Measurements from ENCODE around the gene MARCHF7. TPM values are rescaled to one million over a fixed set of nuclear protein-coding genes. Genes with fewer than 3 reads are reported as not detected.
"Not testable (repeated sequence)": the region's sequence is repeated elsewhere in the genome, so short reads cannot be mapped to it uniquely, and the experiment has no call there.

Gene MARCHF7, protein sequence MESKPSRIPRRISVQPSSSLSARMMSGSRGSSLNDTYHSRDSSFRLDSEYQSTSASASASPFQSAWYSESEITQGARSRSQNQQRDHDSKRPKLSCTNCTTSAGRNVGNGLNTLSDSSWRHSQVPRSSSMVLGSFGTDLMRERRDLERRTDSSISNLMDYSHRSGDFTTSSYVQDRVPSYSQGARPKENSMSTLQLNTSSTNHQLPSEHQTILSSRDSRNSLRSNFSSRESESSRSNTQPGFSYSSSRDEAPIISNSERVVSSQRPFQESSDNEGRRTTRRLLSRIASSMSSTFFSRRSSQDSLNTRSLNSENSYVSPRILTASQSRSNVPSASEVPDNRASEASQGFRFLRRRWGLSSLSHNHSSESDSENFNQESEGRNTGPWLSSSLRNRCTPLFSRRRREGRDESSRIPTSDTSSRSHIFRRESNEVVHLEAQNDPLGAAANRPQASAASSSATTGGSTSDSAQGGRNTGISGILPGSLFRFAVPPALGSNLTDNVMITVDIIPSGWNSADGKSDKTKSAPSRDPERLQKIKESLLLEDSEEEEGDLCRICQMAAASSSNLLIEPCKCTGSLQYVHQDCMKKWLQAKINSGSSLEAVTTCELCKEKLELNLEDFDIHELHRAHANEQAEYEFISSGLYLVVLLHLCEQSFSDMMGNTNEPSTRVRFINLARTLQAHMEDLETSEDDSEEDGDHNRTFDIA
- total RNA-seq: 10 to 100 TPM; 60.5 to 96.5 (median 66.8) TPM
- total RNA-seq (2013): 177 TPM

DNA sequence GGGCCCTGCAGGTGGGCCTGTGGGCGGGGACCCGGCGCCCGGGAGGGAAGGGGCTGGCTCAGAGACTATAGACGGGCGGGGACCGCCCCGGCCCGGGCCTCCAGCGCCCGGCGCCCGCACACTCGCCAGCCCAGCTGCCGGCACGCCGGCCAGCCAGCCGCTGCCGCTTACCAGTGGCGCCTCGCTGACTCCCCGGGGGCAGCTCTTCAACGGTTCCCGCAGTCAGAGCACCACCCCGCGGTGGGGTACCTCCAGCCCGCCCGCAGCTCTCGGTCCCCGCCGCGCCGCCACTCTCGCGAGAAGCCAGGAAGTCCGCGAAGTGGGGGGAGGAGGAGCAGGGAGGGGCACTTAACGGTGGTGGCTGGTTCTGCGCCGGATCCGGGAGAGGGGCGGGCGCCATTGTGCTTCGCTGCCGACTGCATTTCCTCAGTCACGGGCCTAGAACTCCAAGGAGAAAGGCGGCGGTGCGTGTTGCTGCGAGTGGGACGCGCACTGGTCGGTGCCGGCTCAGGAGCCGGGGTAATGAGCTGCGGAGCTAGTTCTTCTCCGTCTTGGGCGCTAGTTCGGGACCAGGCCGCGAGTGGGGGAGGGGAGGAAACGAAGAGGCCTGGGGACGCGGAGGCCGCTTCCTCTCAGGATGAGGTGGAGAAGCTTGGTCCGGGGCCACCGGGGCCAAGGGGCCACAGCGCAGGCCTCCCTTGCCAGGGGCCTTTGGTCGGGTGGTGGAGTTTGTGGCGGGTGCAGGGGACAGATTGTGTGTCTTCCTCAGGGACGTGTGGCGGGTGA, at the start of gene MARCHF7:
Gene MARCHF7 (plus strand): TSS at position 364 of the 786 bp plus-strand sequence. CDS start 16,517 bp downstream, outside the sequence.
- DNase-seq (peak; percentile 96 to 97), ATAC-seq (peak; percentile 91 to 97 (median 92))
- H3K27me3 Mint-ChIP-seq (ENCODE audit: low read depth in 2 of 2): no peaks in the 10 kb centered on the region
- no peaks in the 10 kb centered on the region for H3K9me3 Mint-ChIP-seq
- intact Hi-C loops (cut with micrococcal nuclease): loop anchor here (2.0 to 10.0 kb wide), 5 partner anchors 96 to 568 kb away; partner anchors contain the start of genes BAZ2B and WDSUB1
- H3K9me3 ChIP-seq (ENCODE audit: control insufficient read depth, insufficient read depth, low read length): no peaks in the 10 kb centered on the region
- H3K36me3 ChIP-seq (ENCODE audit: control insufficient read depth, insufficient read depth, low read length): peaks cover 12% of the 10 kb centered on the region
- H3K4me1 ChIP-seq (ENCODE audit: control insufficient read depth, insufficient read depth, low read length): peaks cover 29% of the 10 kb centered on the region
- peak within 1 kb of the TSS; percentile 97 to 100 for H3K27ac Mint-ChIP-seq
- H3K4me1 Mint-ChIP-seq: peaks cover 48 to 51% of the 10 kb centered on the region in 2 donors
- no peaks in the 10 kb centered on the region for H3K36me3 Mint-ChIP-seq
- under 1% methylated on average over 72 of the region's 72 CpGs for WGBS (ENCODE audit: insufficient coverage)
- H3K4me3 ChIP-seq (ENCODE audit: low read length): peak within 1 kb of the TSS; percentile 89
- no peaks in the 10 kb centered on the region for H3K27me3 ChIP-seq (ENCODE audit: control insufficient read depth, insufficient read depth, low read length)
- H3K4me3 Mint-ChIP-seq: peak within 1 kb of the TSS; percentile 99
- H3K27ac ChIP-seq (ENCODE audit: low read length): peak within 1 kb of the TSS; percentile 95
- TF ChIP-seq, protein P1, sequence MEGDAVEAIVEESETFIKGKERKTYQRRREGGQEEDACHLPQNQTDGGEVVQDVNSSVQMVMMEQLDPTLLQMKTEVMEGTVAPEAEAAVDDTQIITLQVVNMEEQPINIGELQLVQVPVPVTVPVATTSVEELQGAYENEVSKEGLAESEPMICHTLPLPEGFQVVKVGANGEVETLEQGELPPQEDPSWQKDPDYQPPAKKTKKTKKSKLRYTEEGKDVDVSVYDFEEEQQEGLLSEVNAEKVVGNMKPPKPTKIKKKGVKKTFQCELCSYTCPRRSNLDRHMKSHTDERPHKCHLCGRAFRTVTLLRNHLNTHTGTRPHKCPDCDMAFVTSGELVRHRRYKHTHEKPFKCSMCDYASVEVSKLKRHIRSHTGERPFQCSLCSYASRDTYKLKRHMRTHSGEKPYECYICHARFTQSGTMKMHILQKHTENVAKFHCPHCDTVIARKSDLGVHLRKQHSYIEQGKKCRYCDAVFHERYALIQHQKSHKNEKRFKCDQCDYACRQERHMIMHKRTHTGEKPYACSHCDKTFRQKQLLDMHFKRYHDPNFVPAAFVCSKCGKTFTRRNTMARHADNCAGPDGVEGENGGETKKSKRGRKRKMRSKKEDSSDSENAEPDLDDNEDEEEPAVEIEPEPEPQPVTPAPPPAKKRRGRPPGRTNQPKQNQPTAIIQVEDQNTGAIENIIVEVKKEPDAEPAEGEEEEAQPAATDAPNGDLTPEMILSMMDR (IDR thresholded peaks at IDR 0.05): peak; percentile 14

GRCh38 chr2:159667423-159667822, 44.9 kb upstream of the MARCHF7 start:
- ATAC-seq; H3K4me3 Mint-ChIP-seq; intact Hi-C loops (cut with micrococcal nuclease); H3K27me3 Mint-ChIP-seq (ENCODE audit: low read depth in 2 of 2); H3K4me1 ChIP-seq (ENCODE audit: control insufficient read depth, insufficient read depth, low read length); H3K4me3 ChIP-seq (ENCODE audit: low read length); DNase-seq; H3K27ac Mint-ChIP-seq; H3K27me3 ChIP-seq (ENCODE audit: control insufficient read depth, insufficient read depth, low read length); H3K9me3 ChIP-seq (ENCODE audit: control insufficient read depth, insufficient read depth, low read length); H3K4me1 Mint-ChIP-seq; H3K36me3 Mint-ChIP-seq; H3K9me3 Mint-ChIP-seq; H3K36me3 ChIP-seq (ENCODE audit: control insufficient read depth, insufficient read depth, low read length); H3K27ac ChIP-seq (ENCODE audit: low read length): not testable (repeated sequence)
- WGBS (ENCODE audit: insufficient coverage): 100% methylated on average over 2 of the region's 3 CpGs

- Histone ChIP-seq H3K9me3 (ENCODE audit: control insufficient read depth, insufficient read depth, low read length) (no peaks in the 10 kb centered on the region), H3K4me3 (ENCODE audit: low read length) (no peak overlapping the region), H3K36me3 (ENCODE audit: control insufficient read depth, insufficient read depth, low read length) (no peaks in the 10 kb centered on the region), H3K27ac (ENCODE audit: low read length) (no peak overlapping the region), H3K27me3 (ENCODE audit: control insufficient read depth, insufficient read depth, low read length) (no peaks in the 10 kb centered on the region), H3K4me1 (ENCODE audit: control insufficient read depth, insufficient read depth, low read length) (no peaks in the 10 kb centered on the region)
- Mint-ChIP-seq H3K4me3 (no peak overlapping the region), H3K36me3 (no peaks in the 10 kb centered on the region), H3K4me1 (no peaks in the 10 kb centered on the region), H3K27me3 (ENCODE audit: low read depth in 2 of 2) (no peaks in the 10 kb centered on the region), H3K27ac (no peak overlapping the region), H3K9me3 (no peaks in the 10 kb centered on the region)
- no peak for ATAC-seq
- intact Hi-C loops (cut with micrococcal nuclease): no loop called here
- no CpG with 5 or more reads among the region's 3 CpGs for WGBS (ENCODE audit: insufficient coverage)
- TF ChIP-seq, protein P1 (IDR thresholded peaks at IDR 0.05): no peak
- no peak for DNase-seq
Measured at GRCh38 chr2:159671047-159671446, 41.3 kb upstream of the MARCHF7 start.
